ENCODE measurements around the gene SEC23A.

- TF ChIP-seq CTCF (conservative IDR thresholded peaks at IDR 0.05) (no peak), EZH2 (IDR thresholded peaks at IDR 0.05; ENCODE audit: low read depth) (no peak)
Measured at GRCh38 chr14:39113685-39114072, 10.6 kb upstream of the SEC23A start.

Measured in PC-9 (cell line).